ENCODE data around the gene HTR2C. TPM values are rescaled to one million over a fixed set of nuclear protein-coding genes. Genes with fewer than 3 reads are reported as not detected.
"Not testable (repeated sequence)": the region's sequence is repeated elsewhere in the genome, so short reads cannot be mapped to it uniquely, and the experiment has no call there.

The HTR2C gene
- total RNA-seq (2014; rRNA removed; shearing (Covaris generic)) = 0.76 and 0.84 TPM in 2 replicates

GRCh38 chrX:114583646-114584374, at the start of gene HTR2C:
Gene HTR2C (plus strand): TSS chrX:114584086. CDS start chrX:114726937, 142,851 bp downstream.
- no peak for DNase-seq (ENCODE audit: low read depth)

DNA sequence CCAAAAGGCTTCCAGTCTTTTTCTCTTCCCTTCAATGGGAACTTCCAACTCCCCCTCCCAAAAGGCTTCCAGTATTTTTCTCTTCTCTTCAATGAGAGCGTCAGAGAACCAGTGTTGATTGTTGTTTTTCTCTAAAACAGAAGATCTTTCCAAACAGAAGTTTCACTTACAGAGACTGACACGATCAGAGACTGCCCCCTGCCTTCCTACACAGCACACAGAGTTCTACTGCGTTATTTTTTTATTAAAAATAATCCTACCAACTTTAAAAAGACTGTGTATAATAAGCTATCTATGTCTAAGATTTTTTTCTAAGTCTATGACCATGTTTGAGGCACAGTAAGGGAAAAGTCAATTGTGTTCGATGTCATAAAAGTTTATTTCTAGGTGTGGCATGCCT, 3.5 kb upstream of the HTR2C start:
- no peak for DNase-seq (ENCODE audit: low read depth)

- peak; percentile 2 for DNase-seq (ENCODE audit: low read depth)
These were observed 2.2 kb upstream of the HTR2C start for GRCh38 chrX:114581528-114582263.

DNA sequence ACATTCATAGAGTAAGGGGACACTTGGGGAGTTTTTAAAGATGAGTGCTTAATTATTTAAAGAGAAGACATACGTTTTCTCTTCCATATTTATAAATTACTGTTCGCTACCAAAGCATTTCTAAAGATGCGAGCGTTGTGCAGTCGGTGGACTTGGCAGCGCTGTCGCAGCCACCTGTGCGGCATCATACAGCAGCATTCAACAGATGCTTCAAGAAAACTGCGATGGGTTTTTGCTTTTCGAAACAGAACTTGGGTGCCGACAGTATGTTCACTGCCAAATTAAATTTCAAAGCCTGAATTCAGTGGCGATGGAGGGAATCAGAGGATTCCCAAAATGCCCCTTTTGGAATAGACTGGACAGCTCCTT, 1.6 kb upstream of the HTR2C start:
- no peak for DNase-seq (ENCODE audit: low read depth)

DNA sequence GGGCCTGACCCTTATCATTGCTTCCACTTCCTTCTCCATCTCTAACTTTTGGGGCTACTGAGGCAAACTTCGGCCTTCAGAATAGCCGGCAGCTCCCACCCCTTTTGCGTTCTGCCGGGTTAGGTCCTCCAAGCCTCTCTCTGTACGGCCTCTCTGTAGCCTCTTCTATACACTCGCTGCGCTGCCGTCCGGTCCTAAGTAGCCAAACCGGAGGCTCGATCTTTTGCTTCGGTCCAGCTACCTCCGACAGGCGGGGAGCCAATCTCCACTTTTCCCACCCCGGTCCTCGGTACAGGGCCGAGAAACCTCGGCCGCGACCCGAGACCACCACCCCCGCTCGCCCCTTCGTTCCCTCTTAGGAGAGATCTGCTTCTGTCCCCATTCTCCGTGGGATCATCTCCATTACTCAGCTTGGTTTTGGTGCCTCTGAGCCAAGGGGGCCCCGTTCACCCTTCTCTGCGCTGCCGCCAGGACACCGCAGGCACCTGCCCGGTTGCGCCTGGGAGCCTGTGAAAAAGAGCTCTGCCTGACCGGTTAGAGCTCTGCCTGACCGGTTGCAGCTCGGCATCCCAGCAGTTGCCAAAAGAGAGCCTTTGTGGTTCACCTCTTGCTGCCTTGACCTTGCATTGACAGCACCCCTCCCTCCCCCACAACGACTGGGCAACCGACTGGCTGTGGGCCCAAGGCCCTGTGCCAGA, 1.0 kb upstream of the HTR2C start:
- DNase-seq (ENCODE audit: low read depth) = no peak

GRCh38 chrX:114584375-114584943, 573 bp downstream of the HTR2C start:
- DNase-seq (ENCODE audit: low read depth) = no peak

- DNase-seq (ENCODE audit: low read depth) = no peak
These were observed 1.3 kb downstream of the HTR2C start for GRCh38 chrX:114584983-114585842.

- no peak for DNase-seq (ENCODE audit: low read depth)
These were observed 7.2 kb downstream of the HTR2C start for GRCh38 chrX:114591121-114591520.

DNA sequence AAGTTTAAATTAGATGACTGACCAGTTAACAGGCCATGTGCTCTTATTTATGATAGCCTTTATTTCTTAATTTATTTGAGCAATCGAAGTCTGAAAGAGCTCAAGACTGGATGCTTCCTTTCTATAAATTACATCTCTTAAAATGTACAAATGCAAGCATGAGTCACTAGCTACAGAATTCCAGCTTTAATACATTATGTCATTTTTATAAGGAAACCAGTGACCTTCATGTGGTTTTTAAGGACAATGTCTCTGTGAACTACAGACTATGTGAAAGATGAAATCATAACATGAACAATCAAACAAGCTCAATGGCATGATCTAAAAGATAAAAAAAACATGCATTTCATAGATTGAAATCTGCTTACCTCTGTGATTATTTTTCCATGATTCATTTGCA, 15.4 kb downstream of the HTR2C start:
- peak; percentile 1 for DNase-seq (ENCODE audit: low read depth)

- DNase-seq (ENCODE audit: low read depth) = no peak
These were observed 16.0 kb downstream of the HTR2C start for GRCh38 chrX:114599911-114600310.

DNA sequence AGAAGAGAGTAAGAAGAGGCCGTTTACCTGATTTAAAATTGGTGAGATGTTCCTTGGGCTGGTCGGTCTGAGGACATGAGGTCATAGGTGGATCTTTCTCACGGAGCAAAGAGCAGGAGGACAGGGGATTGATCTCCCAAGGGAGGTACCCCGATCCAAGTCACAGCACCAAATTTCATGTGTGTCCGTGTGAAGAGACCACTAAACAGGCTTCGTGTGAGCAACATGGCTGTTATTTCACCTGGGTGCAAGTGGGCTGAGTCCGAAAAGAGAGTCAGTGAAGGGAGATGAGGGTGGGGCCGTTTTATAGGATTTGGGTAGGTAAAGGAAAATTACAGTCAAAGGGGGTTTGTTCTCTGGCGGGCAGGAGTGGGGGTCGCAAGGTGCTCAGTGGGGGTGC, 22.7 kb downstream of the HTR2C start:
- not testable (repeated sequence) for DNase-seq (ENCODE audit: low read depth)

GRCh38 chrX:114611018-114611619, 27.2 kb downstream of the HTR2C start:
- peak; percentile 54 for DNase-seq (ENCODE audit: low read depth)

- DNase-seq (ENCODE audit: low read depth) = no peak
These were observed 31.9 kb downstream of the HTR2C start for GRCh38 chrX:114615765-114616164.

DNA sequence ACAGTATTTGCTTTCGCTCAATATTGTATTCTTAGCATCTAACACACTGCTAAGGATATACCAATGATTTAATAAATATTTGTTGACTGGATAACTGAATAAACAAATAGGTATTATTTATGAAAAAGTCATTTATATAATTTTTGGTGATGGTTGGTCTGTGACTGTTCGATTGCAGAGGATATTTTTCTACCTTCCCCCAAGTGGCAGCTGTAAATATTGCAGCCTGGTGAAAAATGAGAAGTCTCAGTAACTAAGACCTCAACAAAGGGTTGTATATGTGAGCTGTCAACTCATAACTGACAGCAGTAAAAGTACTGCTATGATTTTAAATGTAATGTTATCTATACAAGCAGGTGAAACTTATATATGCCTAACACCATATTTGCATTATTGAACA, 36.0 kb downstream of the HTR2C start:
- DNase-seq (ENCODE audit: low read depth) = peak; percentile 10

- peak; percentile 24 for DNase-seq (ENCODE audit: low read depth)
These were observed 42.4 kb downstream of the HTR2C start for GRCh38 chrX:114626323-114626722.

DNA sequence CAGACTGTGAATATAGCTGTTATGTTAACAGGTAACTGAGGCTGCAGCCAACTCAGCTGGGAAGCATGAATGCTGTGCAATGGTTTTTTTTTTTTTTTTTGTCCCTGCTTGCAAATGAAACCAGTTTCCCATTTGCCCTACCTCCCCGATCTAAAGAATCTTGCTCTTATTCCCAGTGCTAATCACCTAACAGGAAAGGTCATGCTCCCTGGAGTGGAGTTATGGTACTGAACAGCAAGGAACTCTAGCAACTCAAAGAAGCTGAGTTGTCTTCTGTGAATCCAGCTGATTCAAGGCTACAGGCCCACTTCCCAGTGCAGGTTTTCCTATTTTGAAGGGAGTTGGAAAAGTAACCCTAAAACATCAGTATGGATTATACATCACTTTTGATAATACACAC, 52.1 kb downstream of the HTR2C start:
- no peak for DNase-seq (ENCODE audit: low read depth)

- DNase-seq (ENCODE audit: low read depth) = no peak
These were observed 66.5 kb downstream of the HTR2C start for GRCh38 chrX:114650351-114650750.

- DNase-seq (ENCODE audit: low read depth) = peak; percentile 74
These were observed 91.5 kb downstream of the HTR2C start for GRCh38 chrX:114675365-114675764.

GRCh38 chrX:114700533-114700932, 116.6 kb downstream of the HTR2C start:
- DNase-seq (ENCODE audit: low read depth) = not testable (repeated sequence)

- DNase-seq (ENCODE audit: low read depth) = no peak
These were observed 125.5 kb downstream of the HTR2C start for GRCh38 chrX:114709406-114709805.

GRCh38 chrX:114710571-114710970, 126.7 kb downstream of the HTR2C start:
- DNase-seq (ENCODE audit: low read depth) = no peak
